ENCODE data around the gene FARS2. TPM values are rescaled to one million over a fixed set of nuclear protein-coding genes. Genes with fewer than 3 reads are reported as not detected.

Gene FARS2
- total RNA-seq, 4 donors from 2014 or later, result 10.6 to 24.9 (median 15.2) TPM

DNA sequence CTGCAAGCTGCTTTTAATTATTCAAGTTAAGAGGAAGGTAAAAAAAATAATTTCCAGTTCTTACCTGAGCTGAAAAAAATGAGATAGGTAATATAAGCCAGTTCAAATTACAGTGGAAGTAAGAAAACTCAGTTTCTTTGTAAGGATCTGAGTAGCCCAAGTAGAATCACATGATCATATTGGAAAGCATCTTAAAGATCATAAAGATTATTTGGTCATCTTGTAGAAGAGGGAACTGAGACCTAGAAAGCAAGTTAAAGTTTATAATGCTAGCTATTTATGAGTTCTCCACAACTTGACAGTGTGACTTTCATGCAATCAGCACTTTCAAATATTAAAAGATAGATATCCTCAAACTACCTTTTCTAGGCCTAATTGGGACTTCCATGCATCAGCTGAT, 80.5 kb downstream of the FARS2 start:
- no peaks in the 10 kb centered on the region for H3K9me3 ChIP-seq
- intact Hi-C loops (cut with DNase I), result no loop called here
- no peaks in the 10 kb centered on the region for H3K36me3 ChIP-seq
- H3K4me1 ChIP-seq, result peaks cover 5 to 10% (median 7%) of the 10 kb centered on the region in 4 donors
- no peak overlapping the region for H3K4me3 ChIP-seq
- TF ChIP-seq POLR2A (IDR thresholded peaks at IDR 0.05; ENCODE audit: low read depth) (no peak), POLR2AphosphoS5 (IDR thresholded peaks at IDR 0.05) (no peak), CTCF (IDR thresholded peaks at IDR 0.05) (no peak), EP300 (IDR thresholded peaks at IDR 0.05) (no peak)
- H3K27ac ChIP-seq (replicated peaks in 1 of 4), result no peak overlapping the region
- DNase-seq (ENCODE audit: extremely low spot score), result no peak
- no peaks in the 10 kb centered on the region for H3K27me3 ChIP-seq

DNA sequence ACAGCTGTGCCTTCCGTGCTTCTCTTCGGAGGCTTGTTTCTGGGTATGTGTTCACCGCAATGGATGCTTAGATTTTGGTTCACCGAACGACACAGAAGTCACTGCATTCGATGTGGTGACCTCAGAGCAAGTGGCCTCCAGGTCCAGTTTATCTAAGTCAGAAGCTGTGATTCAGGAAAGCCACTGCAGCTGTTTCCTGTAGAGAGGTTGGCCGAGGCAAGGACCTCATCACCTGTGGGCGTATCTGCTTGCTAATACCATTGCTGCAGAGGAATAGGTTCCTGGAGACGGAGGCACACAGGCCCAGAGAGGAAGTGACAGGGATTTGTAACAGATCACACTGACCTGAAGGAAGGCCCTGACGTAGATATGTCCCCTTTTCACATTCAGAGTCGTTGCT, 82.7 kb downstream of the FARS2 start:
- Histone ChIP-seq H3K27ac (replicated peaks in 1 of 4) (no peak overlapping the region), H3K4me3 (no peak overlapping the region), H3K9me3 (no peaks in the 10 kb centered on the region), H3K4me1 (peaks cover 5 to 8% (median 6%) of the 10 kb centered on the region in 4 donors), H3K27me3 (no peaks in the 10 kb centered on the region), H3K36me3 (no peaks in the 10 kb centered on the region)
- TF ChIP-seq CTCF (IDR thresholded peaks at IDR 0.05), result no peak
- no peak for TF ChIP-seq POLR2A (IDR thresholded peaks at IDR 0.05; ENCODE audit: low read depth)
- TF ChIP-seq POLR2AphosphoS5 (IDR thresholded peaks at IDR 0.05), result peak in 1 of 2 donors; percentile 6
- 78% methylated on average over 11 of the region's 11 CpGs for WGBS
- intact Hi-C loops (cut with DNase I), result no loop called here
- DNase-seq (ENCODE audit: extremely low spot score), result no peak

GRCh38 chr6:5345324-5345723, 84.0 kb downstream of the FARS2 start:
- intact Hi-C loops (cut with DNase I), result no loop called here
- H3K36me3 ChIP-seq, result no peaks in the 10 kb centered on the region

DNA sequence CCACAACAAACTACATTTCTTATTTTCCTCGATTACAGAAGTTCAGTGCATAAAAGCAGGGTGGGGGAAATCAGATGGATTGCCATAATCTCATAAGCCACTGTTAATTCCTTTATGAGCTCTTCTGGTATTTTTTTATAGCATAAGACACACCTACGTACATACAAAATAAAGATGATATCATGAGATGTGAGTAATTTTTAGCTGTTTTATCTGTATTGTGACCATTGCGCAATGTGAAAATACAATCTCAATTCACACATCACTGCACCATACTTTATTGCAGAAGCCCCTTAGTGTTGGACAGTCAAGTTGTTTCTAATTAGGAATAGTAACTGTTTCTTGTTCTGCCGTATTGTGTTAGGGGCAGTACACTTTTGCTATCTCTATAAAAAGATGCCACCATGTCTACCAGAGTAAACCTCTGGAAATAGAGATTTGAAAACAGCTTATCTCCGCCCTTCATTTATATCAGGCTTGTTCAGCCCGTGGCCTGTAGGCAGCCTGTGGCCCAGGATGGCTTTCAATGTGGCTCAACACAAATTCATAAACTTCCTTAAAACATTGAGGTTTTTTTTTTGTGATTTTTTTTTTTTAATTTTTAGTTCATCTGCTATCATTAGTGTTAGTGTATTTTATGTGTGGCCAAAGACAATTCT, 90.4 kb downstream of the FARS2 start:
- no peak for DNase-seq (ENCODE audit: extremely low spot score)
- no peak overlapping the region for H3K4me3 ChIP-seq

More at GRCh38 chr6:5345324-5345723, 84.0 kb downstream of the FARS2 start:
- H3K27me3 ChIP-seq, result no peaks in the 10 kb centered on the region
- TF ChIP-seq EP300 (IDR thresholded peaks at IDR 0.05) (no peak), POLR2AphosphoS5 (IDR thresholded peaks at IDR 0.05) (no peak), CTCF (IDR thresholded peaks at IDR 0.05) (no peak), POLR2A (IDR thresholded peaks at IDR 0.05; ENCODE audit: low read depth) (no peak)
- no peak overlapping the region for H3K4me3 ChIP-seq
- 92% methylated on average over 6 of the region's 6 CpGs for WGBS
- H3K27ac ChIP-seq (replicated peaks in 1 of 4), result no peak overlapping the region
- H3K4me1 ChIP-seq, result peaks cover 0 to 6% (median 0%) of the 10 kb centered on the region in 4 donors
- H3K9me3 ChIP-seq, result no peaks in the 10 kb centered on the region
- no peak for DNase-seq (ENCODE audit: extremely low spot score)

More for the DNA sequence above, 90.4 kb downstream of the FARS2 start:
- Histone ChIP-seq H3K4me1 (no peaks in the 10 kb centered on the region), H3K27ac (replicated peaks in 1 of 4) (no peak overlapping the region), H3K36me3 (no peaks in the 10 kb centered on the region), H3K27me3 (no peaks in the 10 kb centered on the region), H3K9me3 (no peaks in the 10 kb centered on the region)
- WGBS, result 95% methylated on average over 6 of the region's 6 CpGs
- intact Hi-C loops (cut with DNase I), result no loop called here
- no peak for TF ChIP-seq EP300 (IDR thresholded peaks at IDR 0.05)
- TF ChIP-seq CTCF (IDR thresholded peaks at IDR 0.05), result no peak
- TF ChIP-seq POLR2AphosphoS5 (IDR thresholded peaks at IDR 0.05), result no peak
- no peak for TF ChIP-seq POLR2A (IDR thresholded peaks at IDR 0.05; ENCODE audit: low read depth)
